Neuron (in vitro differentiated cells): Measurements from ENCODE around the gene HTR2A.

ENCODE experiments used
- H2AFZ ChIP-seq: one replicate; pipeline ENCODE4 v1.6.1; 2013; ENCODE audit warnings: low read depth, mild to moderate bottlenecking, inconsistent platforms, low read length, moderate library complexity
- H3K27me3 ChIP-seq: one replicate; pipeline ENCODE4 v1.6.1; 2013; ENCODE audit warnings: low read length; ENCODE audit not compliant: insufficient read depth
- H3K36me3 ChIP-seq: one replicate; pipeline ENCODE4 v1.6.1; 2013; ENCODE audit warnings: low read length; ENCODE audit not compliant: insufficient read depth
- H3K4me1 ChIP-seq: one replicate; pipeline ENCODE4 v1.6.1; 2013; ENCODE audit warnings: low read length; ENCODE audit not compliant: insufficient read depth
- H3K4me3 ChIP-seq: 2 replicates; pipeline ENCODE4 v1.5.1; 2013; ENCODE audit warnings: mild to moderate bottlenecking, low read length, moderate library complexity
- H3K9me3 ChIP-seq: one replicate; pipeline ENCODE4 v1.6.1; 2013; ENCODE audit warnings: low read length

HTR2A gene

GRCh38 chr13:46796515-46797474 lies 100.1 kb downstream of the HTR2A start, which contains the start of gene ESD:
Gene ESD (minus strand): TSS chr13:46797161. CDS start chr13:46791413, 5,748 bp downstream.
- Histone ChIP-seq H2AFZ (peak within 1 kb of the TSS; percentile 82), H3K9me3 (no peaks in the 10 kb centered on the region), H3K27me3 (no peaks in the 10 kb centered on the region), H3K4me3 (peak within 1 kb of the TSS; percentile 75), H3K36me3 (peaks cover 4% of the 10 kb centered on the region), H3K4me1 (peaks cover 5% of the 10 kb centered on the region)

- Histone ChIP-seq H3K4me1 (peaks cover 5% of the 10 kb centered on the region), H3K9me3 (no peaks in the 10 kb centered on the region), H3K36me3 (peaks cover 10% of the 10 kb centered on the region), H2AFZ (peak overlapping the region; percentile 82), H3K27me3 (no peaks in the 10 kb centered on the region), H3K4me3 (peak overlapping the region; percentile 75)
Observed at GRCh38 chr13:46796129-46796514, 100.7 kb downstream of the HTR2A start.

GRCh38 chr13:46795321-46795720 lies 101.5 kb downstream of the HTR2A start:
- Histone ChIP-seq H2AFZ (no peak overlapping the region), H3K36me3 (peaks cover 18% of the 10 kb centered on the region), H3K9me3 (no peaks in the 10 kb centered on the region), H3K4me1 (peaks cover 5% of the 10 kb centered on the region), H3K27me3 (no peaks in the 10 kb centered on the region), H3K4me3 (no peak overlapping the region)

- Histone ChIP-seq H3K36me3 (peaks cover 88% of the 10 kb centered on the region), H3K27me3 (no peaks in the 10 kb centered on the region), H3K4me3 (no peak overlapping the region), H3K4me1 (no peaks in the 10 kb centered on the region), H3K9me3 (no peaks in the 10 kb centered on the region), H2AFZ (no peak overlapping the region)
Observed at GRCh38 chr13:46783504-46783903, 113.3 kb downstream of the HTR2A start.

GRCh38 chr13:46782691-46783090 lies 114.2 kb downstream of the HTR2A start:
- Histone ChIP-seq H2AFZ (no peak overlapping the region), H3K4me1 (no peaks in the 10 kb centered on the region), H3K4me3 (no peak overlapping the region), H3K9me3 (no peaks in the 10 kb centered on the region), H3K36me3 (peaks cover 85% of the 10 kb centered on the region), H3K27me3 (no peaks in the 10 kb centered on the region)

GRCh38 chr13:46782066-46782465 lies 114.8 kb downstream of the HTR2A start:
- Histone ChIP-seq H3K27me3 (no peaks in the 10 kb centered on the region), H2AFZ (no peak overlapping the region), H3K4me1 (no peaks in the 10 kb centered on the region), H3K36me3 (peaks cover 87% of the 10 kb centered on the region), H3K9me3 (no peaks in the 10 kb centered on the region), H3K4me3 (no peak overlapping the region)
